NCI-H2196 (cell line): ENCODE results near the gene IFT22.
"Not testable (repeated sequence)": the region's sequence is repeated elsewhere in the genome, so short reads cannot be mapped to it uniquely, and the experiment has no call there.

Experiments used
- DNase-seq: peaks from one replicate; lab custom pipeline; 2025; ENCODE audit not compliant: unreplicated experiment; lab: John Stamatoyannopoulos, UW

Gene IFT22

DNA sequence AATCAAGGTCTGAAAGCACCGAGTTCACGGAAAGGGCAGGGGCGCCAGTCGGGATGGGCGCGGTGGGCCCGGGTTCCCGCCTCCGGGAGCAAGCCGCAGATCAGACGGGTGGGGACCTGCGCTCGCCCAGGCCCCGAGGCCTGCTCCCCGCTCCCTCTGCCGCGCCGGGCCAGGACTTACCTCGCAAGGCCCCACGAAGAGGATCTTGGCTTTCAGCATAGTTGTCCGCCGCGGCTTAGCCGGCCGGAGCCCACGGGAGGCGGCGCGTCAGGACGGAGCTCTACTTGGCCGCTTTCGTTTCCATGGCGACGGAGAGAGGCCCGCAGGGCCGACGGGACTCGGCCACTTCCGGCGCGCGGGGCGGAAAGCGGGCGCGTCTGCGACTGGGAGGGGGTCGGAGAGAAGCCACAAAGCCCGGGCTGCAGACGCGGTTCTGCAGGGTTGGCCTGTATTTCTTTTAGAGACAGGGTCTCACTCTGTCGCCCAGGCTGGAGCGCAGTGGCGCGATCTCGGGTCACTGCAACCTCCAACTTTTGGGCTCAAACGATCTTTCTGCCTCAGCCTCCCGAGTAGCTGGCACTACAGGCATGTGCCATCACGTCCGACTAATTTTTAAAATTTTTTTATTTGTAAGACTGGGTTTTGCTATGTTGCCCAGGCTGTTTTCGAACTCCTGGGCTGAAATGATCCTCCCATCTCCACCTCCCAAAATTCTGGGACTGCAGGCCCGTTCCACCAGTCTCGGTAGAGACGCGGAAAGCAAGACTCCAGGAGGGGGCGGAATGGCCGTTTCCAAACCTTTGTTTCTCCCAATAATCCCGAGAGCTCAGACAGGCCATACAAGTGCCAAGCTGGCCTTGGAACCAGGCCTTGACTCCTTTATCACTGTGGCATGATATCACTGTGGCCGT, at the start of gene IFT22:
IFT22 (minus strand) TSS at position 322 of the 911 bp plus-strand sequence; CDS start at position 219, 103 bp downstream.
- peak; percentile 98 for DNase-seq

GRCh38 chr7:101370836-101371235, 49.2 kb upstream of the IFT22 start:
- no peak for DNase-seq

GRCh38 chr7:101368422-101369165, 47.0 kb upstream of the IFT22 start:
- DNase-seq: no peak

GRCh38 chr7:101367676-101368075, 46.1 kb upstream of the IFT22 start:
- DNase-seq: no peak

DNA sequence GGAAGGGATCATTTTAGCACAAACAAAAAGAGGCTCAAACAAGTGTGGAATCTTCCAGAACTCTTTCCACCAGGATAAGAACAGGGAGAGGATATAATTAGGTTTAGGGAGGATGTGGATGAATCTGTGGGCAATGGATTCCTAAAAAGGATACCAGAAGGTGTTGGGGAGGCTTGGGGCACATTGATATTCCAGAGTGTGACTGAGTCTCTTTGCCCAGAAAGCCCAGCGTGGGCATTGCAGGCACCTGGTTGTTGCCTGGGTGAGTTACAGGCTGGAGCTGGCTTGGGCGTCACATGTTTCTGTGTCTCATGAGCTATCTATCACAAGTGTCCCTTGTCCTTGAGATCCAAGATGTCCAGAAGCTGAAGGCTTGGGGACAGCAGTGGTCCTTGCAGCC, 44.3 kb upstream of the IFT22 start:
- DNase-seq: no peak

GRCh38 chr7:101363734-101364374, 42.2 kb upstream of the IFT22 start:
- DNase-seq: peak; percentile 84

- no peak for DNase-seq
Observed at GRCh38 chr7:101363196-101363733, 41.7 kb upstream of the IFT22 start.

- peak; percentile 13 for DNase-seq
Observed at GRCh38 chr7:101362334-101363195, 41.0 kb upstream of the IFT22 start, which contains the start of gene COL26A1. Gene COL26A1, plus strand, starts transcription at chr7:101362875. Its CDS starts 158 bp downstream, at chr7:101363033.

GRCh38 chr7:101357433-101357832, 35.8 kb upstream of the IFT22 start:
- no peak for DNase-seq

DNA sequence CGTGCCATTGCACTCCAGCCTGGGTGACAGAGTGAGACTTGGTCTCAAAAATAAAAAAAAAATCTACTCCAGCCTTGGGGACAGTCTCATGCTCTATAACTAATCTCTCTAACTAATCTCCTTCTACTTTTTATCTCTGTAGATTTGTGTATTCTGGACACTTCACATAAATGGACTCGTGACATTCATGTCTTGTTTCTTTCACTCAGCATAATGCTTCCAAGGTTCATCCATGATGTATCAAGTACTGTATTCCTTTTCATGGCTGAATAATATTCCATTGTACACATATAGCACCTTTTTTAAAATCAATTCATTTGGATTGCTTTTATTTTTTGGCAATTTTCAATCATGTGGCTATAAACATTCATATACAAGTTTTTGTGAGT, 31.3 kb upstream of the IFT22 start:
- DNase-seq: no peak

DNA sequence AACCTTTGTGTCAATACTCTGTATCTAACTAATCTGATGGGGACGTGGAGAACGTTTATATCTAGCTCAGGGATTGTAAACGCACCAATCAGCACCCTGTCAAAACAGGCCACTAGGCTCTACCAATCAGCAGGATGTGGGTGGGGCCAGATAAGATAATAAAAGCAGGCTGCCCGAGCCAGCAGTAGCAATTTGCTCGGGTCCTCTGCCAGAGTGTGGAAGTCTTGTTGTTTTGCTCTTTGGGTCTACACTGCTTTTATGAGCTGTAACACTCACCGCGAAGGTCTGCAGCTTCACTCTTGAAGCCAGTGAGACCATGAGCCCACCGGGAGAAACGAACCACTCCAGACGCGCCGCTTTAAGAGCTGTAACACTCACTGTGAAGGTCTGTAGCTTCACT, 27.7 kb upstream of the IFT22 start:
- DNase-seq: not testable (repeated sequence)

DNA sequence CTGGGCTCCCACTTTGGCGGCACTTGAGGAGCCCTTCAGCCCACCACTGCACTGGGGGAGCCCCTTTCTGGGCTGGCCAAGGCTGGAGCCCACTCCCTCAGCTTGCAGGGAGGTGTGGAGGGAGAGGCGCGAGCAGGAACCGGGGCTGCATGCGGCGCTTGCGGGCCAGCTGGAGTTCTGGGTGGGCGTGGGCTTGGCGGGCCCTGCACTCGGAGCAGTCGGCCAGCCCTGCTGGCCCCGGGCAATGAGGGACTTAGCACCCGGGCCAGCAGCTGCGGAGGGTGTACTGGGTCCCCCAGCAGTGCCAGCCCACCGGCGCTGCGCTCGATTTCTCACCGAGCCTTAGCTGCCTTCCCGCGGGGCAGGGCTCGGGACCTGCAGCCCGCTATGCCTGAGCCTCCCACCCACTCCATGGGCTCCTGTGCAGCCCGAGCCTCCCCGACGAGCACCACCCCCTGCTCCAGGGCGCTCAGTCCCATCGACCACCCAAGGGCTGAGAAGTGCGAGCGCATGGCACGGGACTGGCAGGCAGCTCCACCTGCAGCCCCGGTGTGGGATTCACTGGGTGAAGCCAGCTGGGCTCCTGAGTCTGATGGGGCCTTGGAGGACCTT, 26.9 kb upstream of the IFT22 start:
- not testable (repeated sequence) for DNase-seq

GRCh38 chr7:101347477-101347876, 25.9 kb upstream of the IFT22 start:
- DNase-seq: no peak

DNA sequence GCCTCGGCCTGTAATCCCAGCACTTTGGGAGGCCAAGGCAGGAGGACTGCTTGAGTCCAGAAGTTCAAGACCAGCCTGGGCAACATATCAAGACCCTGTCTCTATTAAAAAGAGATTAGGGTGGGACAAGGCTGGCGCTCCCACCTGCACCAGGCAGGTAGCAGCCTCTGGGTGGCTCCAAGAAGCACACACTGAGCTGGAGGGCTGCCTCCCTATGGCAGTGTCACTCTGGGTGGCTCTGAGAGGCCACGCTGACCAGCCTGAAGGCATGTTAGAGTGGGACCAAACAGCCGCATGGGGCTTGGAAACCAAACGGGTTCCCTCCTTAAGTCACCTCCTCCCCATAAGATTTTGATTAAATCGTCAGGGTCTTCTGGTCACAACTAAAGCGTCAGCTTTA, 21.3 kb upstream of the IFT22 start:
- DNase-seq: no peak

DNA sequence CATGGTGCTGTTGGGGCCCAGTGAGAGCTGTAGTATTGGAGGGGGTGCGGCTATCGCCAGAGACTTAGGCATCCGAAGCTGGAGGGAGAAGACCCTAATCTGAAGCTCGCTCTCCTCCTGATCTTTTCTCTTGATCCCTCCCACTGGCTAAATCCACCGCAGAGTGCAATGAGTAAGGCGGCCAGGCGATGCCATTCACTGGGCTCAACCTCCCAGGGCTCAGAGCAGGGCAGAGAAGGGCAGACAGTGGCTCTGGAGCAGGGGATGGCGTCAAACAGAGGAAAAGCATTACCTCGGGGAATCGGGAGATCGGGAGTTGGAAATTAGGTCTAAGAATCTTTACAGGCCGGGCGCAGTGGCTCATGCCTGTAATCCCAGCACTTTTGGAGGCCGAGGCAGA, 18.8 kb upstream of the IFT22 start:
- no peak for DNase-seq

DNA sequence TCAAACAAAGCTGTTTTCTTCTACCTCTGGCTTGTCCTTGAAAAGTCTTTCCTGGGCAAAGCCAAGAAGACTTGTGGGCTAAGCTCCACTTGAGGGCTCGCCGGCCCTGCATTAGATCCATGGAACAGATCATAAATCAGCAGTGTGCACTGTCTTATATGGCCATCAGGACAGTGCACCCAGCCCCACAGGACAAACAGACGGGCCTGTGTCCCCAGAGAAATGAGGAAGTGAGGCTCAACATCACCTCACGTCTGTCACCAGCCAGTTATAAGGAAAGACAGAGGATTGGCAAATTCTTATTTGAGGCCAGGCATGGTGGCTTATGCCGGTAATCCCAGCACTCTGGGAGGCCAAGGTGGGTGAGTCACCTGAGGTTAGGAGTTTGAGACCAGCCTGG, 12.3 kb upstream of the IFT22 start:
- DNase-seq: no peak

GRCh38 chr7:101332026-101332425, 10.4 kb upstream of the IFT22 start:
- DNase-seq: no peak

DNA sequence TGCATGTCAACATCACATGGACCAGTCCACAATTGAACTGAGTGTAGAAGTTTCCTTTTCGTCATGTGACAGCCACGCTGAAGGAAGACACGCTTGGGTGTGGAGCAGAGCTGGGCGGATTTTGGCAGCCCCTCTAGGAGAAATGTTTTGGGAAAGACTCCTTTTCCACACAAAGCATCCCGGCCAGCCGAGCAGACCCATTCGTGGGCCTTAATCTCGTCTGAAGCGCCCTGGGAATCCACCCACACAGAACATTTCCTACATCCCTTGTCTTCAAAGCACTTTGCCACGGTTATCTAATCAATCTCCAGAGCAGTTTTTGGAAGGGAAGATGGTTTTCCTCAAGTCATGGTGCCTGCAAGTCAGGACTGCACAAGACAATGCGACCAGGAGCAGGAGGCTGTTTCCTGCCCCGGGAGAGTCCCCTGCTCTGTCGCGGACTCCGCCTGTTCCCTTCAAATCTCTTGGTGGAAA, 8.4 kb upstream of the IFT22 start:
- no peak for DNase-seq

- no peak for DNase-seq
Observed at GRCh38 chr7:101328159-101328558, 6.5 kb upstream of the IFT22 start.

GRCh38 chr7:101319401-101319800, 2.2 kb downstream of the IFT22 start:
- DNase-seq: no peak
